Measurements from ENCODE around the gene EEF2K.

DNA sequence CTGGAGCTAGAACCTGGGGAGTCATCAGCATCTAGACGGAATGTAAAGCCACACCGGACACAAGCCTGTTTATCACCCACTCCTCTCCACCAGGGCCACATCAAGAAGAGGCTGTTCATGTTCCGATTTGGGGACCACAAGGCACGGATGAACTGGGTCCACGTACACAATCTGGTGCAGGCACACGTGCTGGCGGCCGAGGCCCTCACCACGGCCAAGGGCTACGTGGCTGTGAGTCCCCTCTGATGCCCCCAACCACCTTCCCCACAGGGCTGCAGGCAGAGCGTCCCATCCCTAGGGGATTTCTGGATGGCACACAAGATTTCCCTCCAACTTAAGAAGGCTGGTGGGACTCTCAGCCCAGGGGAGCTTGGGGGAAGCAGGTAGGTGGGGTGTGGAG, 24.7 kb upstream of the EEF2K start:
- TF ChIP-seq, protein P1, sequence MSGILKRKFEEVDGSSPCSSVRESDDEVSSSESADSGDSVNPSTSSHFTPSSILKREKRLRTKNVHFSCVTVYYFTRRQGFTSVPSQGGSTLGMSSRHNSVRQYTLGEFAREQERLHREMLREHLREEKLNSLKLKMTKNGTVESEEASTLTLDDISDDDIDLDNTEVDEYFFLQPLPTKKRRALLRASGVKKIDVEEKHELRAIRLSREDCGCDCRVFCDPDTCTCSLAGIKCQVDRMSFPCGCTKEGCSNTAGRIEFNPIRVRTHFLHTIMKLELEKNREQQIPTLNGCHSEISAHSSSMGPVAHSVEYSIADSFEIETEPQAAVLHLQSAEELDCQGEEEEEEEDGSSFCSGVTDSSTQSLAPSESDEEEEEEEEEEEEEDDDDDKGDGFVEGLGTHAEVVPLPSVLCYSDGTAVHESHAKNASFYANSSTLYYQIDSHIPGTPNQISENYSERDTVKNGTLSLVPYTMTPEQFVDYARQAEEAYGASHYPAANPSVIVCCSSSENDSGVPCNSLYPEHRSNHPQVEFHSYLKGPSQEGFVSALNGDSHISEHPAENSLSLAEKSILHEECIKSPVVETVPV (CRISPR knock-in tag; IDR thresholded peaks at IDR 0.05): no peak
- TF ChIP-seq, protein P2, sequence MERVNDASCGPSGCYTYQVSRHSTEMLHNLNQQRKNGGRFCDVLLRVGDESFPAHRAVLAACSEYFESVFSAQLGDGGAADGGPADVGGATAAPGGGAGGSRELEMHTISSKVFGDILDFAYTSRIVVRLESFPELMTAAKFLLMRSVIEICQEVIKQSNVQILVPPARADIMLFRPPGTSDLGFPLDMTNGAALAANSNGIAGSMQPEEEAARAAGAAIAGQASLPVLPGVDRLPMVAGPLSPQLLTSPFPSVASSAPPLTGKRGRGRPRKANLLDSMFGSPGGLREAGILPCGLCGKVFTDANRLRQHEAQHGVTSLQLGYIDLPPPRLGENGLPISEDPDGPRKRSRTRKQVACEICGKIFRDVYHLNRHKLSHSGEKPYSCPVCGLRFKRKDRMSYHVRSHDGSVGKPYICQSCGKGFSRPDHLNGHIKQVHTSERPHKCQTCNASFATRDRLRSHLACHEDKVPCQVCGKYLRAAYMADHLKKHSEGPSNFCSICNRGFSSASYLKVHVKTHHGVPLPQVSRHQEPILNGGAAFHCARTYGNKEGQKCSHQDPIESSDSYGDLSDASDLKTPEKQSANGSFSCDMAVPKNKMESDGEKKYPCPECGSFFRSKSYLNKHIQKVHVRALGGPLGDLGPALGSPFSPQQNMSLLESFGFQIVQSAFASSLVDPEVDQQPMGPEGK (CRISPR knock-in tag; IDR thresholded peaks at IDR 0.05; ENCODE audit: borderline replicate concordance): no peak
- TF ChIP-seq ZC3H10 (CRISPR knock-in tag; IDR thresholded peaks at IDR 0.05): no peak
- TF ChIP-seq ZNF565 (CRISPR knock-in tag; conservative IDR thresholded peaks at IDR 0.05; ENCODE audit: low read depth): no peak
- TF ChIP-seq RARB (CRISPR knock-in tag; IDR thresholded peaks at IDR 0.05): no peak
- TF ChIP-seq ESRRG (CRISPR knock-in tag; IDR thresholded peaks at IDR 0.05): no peak
- TF ChIP-seq TCF4 (CRISPR knock-in tag; IDR thresholded peaks at IDR 0.05; ENCODE audit: borderline replicate concordance): no peak
- TF ChIP-seq CREB5 (CRISPR knock-in tag; IDR thresholded peaks at IDR 0.05; ENCODE audit: low read depth): no peak
- TF ChIP-seq BACH2 (CRISPR knock-in tag; IDR thresholded peaks at IDR 0.05; ENCODE audit: borderline replicate concordance): no peak
- no peak for TF ChIP-seq CSDC2 (CRISPR knock-in tag; IDR thresholded peaks at IDR 0.05)
- TF ChIP-seq PPARA (CRISPR knock-in tag; IDR thresholded peaks at IDR 0.05; ENCODE audit: borderline replicate concordance): no peak
- TF ChIP-seq ARNTL (CRISPR knock-in tag; IDR thresholded peaks at IDR 0.05; ENCODE audit: borderline replicate concordance, low read depth): no peak

All from SK-N-SH treated with all-trans-retinoic acid at 6 μM for 48 hours (cell line).